GM19324 (cell line): ENCODE measurements around the gene RHBDF2.

Experiments used
- ATAC-seq: cut with Tn5 transposase; IDR thresholded peaks from one replicate; pipeline ENCODE4 v1.9.1; 2021; ENCODE audit warnings: mild to moderate bottlenecking, moderate library complexity; ENCODE audit not compliant: unreplicated experiment, low FRiP score

RHBDF2 gene

GRCh38 chr17:76501018-76501826, at the start of gene RHBDF2:
TSS of gene RHBDF2 (minus strand) at chr17:76501423. CDS start at chr17:76481524, 19,899 bp downstream.
- peak; percentile 78 for ATAC-seq

- no peak for ATAC-seq
These were observed 48.3 kb upstream of the RHBDF2 start for GRCh38 chr17:76549539-76549938.

GRCh38 chr17:76549215-76549518, 47.9 kb upstream of the RHBDF2 start:
- ATAC-seq, result no peak

- no peak for ATAC-seq
These were observed 47.4 kb upstream of the RHBDF2 start for GRCh38 chr17:76548378-76549214.

GRCh38 chr17:76547642-76548202, 46.5 kb upstream of the RHBDF2 start:
- ATAC-seq, result no peak

GRCh38 chr17:76547183-76547641, 46.0 kb upstream of the RHBDF2 start:
- ATAC-seq, result no peak

GRCh38 chr17:76546556-76547182, 45.4 kb upstream of the RHBDF2 start:
- no peak for ATAC-seq

- no peak for ATAC-seq
These were observed 44.8 kb upstream of the RHBDF2 start for GRCh38 chr17:76545918-76546555.

- ATAC-seq, result no peak
These were observed 43.5 kb upstream of the RHBDF2 start for GRCh38 chr17:76544546-76545365.

GRCh38 chr17:76543826-76544545, 42.8 kb upstream of the RHBDF2 start:
- no peak for ATAC-seq

GRCh38 chr17:76543482-76543825, 42.2 kb upstream of the RHBDF2 start:
- ATAC-seq, result no peak

GRCh38 chr17:76542984-76543383, 41.8 kb upstream of the RHBDF2 start:
- no peak for ATAC-seq

GRCh38 chr17:76542566-76542971, 41.3 kb upstream of the RHBDF2 start:
- no peak for ATAC-seq

- ATAC-seq, result no peak
These were observed 40.7 kb upstream of the RHBDF2 start for GRCh38 chr17:76541739-76542454.

- ATAC-seq, result no peak
These were observed 39.4 kb upstream of the RHBDF2 start for GRCh38 chr17:76540381-76541300.

GRCh38 chr17:76539631-76540271, 38.5 kb upstream of the RHBDF2 start, which contains the start of gene PRCD:
TSS of gene PRCD (plus strand) at chr17:76540044. CDS start at chr17:76540142, 98 bp downstream.
- no peak for ATAC-seq
